H1 (cell line): Measurements from ENCODE around the gene MUC5AC.

Experiments used
- CEBPB ChIP-seq: IDR thresholded peaks from 2 replicates; pipeline ENCODE4 v1.6.1; 2012; ENCODE audit warnings: low read depth, low read length
- CTCF ChIP-seq, 3 experiments: IDR thresholded peaks; 1 replicate in 2 of 3; 2 replicates in 1 of 3; pipeline versions ENCODE4 v1.5.1 to v1.6.1; 2011; ENCODE audit warnings: low read length in 3 of 3, mild to moderate bottlenecking in 3 of 3, inconsistent platforms in 2 of 3, low read depth in 1 of 3, moderate library complexity in 1 of 3; ENCODE audit not compliant: insufficient read depth in 1 of 3; ENCODE audit errors: control extremely low read depth in 1 of 3
- E2F6 ChIP-seq: IDR thresholded peaks from 2 replicates; pipeline ENCODE4 v1.6.1; 2012; ENCODE audit warnings: inconsistent platforms
- EP300 ChIP-seq, 2 experiments: IDR thresholded peaks; 1 replicate in 1 of 2; 2 replicates in 1 of 2; pipeline ENCODE4 v1.6.1; 2011 to 2012; ENCODE audit warnings: low read depth in 2 of 2, low read length in 2 of 2, mild to moderate bottlenecking in 2 of 2, borderline replicate concordance in 1 of 2, inconsistent platforms in 1 of 2, moderate library complexity in 1 of 2
- EZH2 ChIP-seq: fragments of 200-600 bp; sonication (generic); IDR thresholded peaks from 2 replicates; pipeline ENCODE4 v1.7.1; 2012; ENCODE audit warnings: low read depth, mild to moderate bottlenecking, moderate library complexity, low read length, inconsistent platforms; ENCODE audit not compliant: severe bottlenecking
- JUND ChIP-seq: IDR thresholded peaks from 2 replicates; pipeline ENCODE4 v1.6.1; 2011; ENCODE audit warnings: mild to moderate bottlenecking, improper control_type of control experiment, low read length
- POLR2AphosphoS5 ChIP-seq: IDR thresholded peaks from 2 replicates; pipeline ENCODE4 v1.6.1; 2011; ENCODE audit warnings: low read depth, low read length
- SRF ChIP-seq: IDR thresholded peaks from 2 replicates; pipeline ENCODE4 v1.6.1; 2011; ENCODE audit warnings: mild to moderate bottlenecking, low read depth, low read length, moderate library complexity
- TAF1 ChIP-seq: IDR thresholded peaks from 2 replicates; pipeline ENCODE4 v1.6.1; 2011; ENCODE audit warnings: mild to moderate bottlenecking, low read depth, low read length
- ZNF274 ChIP-seq: IDR thresholded peaks from 2 replicates; pipeline ENCODE4 v1.7.0; 2012; ENCODE audit warnings: low read length, borderline replicate concordance; ENCODE audit errors: extremely low read depth

- TF ChIP-seq TAF1 = no peak
- TF ChIP-seq SRF = no peak
- no peak for TF ChIP-seq ZNF274
- no peak for TF ChIP-seq EP300 (IDR thresholded peaks at IDR 0.05; ENCODE audit: borderline replicate concordance in 1 of 2, low read depth in 2 of 2, low read length in 2 of 2)
- TF ChIP-seq CTCF (IDR thresholded peaks at IDR 0.05; ENCODE audit: control extremely low read depth in 1 of 3, insufficient read depth in 1 of 3, low read depth in 1 of 3, low read length in 3 of 3) = no peak
- no peak for TF ChIP-seq POLR2AphosphoS5
- TF ChIP-seq JUND = no peak
- TF ChIP-seq E2F6 = no peak
- no peak for TF ChIP-seq EZH2
- TF ChIP-seq CEBPB = no peak
Measured at GRCh38 chr11:1227551-1228100, 69.9 kb downstream of the MUC5AC start.
